ENCODE results near the gene UBE2E2. TPM values are rescaled to one million over a fixed set of nuclear protein-coding genes. Genes with fewer than 3 reads are reported as not detected.

Gene UBE2E2
- total and polyA plus RNA-seq, 12 donors: 19.5 to 63.8 (median 52.2) TPM

- Histone ChIP-seq H3K4me1 (peaks cover 0 to 19% (median 6%) of the 10 kb centered on the region in 9 donors), H3K4me3 (no peak overlapping the region), H3K27ac (no peak overlapping the region), H3K27me3 (no peaks in the 10 kb centered on the region), H3K36me3 (no peaks in the 10 kb centered on the region), H3K9me3 (peaks cover 0 to 9% (median 0%) of the 10 kb centered on the region in 11 donors)
- no peak for ATAC-seq
- intact Hi-C loops (cut with DNase I): no loop called here
- 54 to 57% methylated on average over 3 of the region's 3 CpGs for WGBS, 2 donors
- TF ChIP-seq CTCF (IDR thresholded peaks at IDR 0.05): no peak
- no peak for DNase-seq
Measured at GRCh38 chr3:23431764-23432163, 228.6 kb downstream of the UBE2E2 start.

- intact Hi-C loops (cut with DNase I): no loop called here
- H3K9me3 ChIP-seq: no peaks in the 10 kb centered on the region
- 92 to 97% methylated on average over 2 of the region's 2 CpGs for WGBS, 2 donors
- H3K36me3 ChIP-seq: no peaks in the 10 kb centered on the region
- H3K27me3 ChIP-seq: no peaks in the 10 kb centered on the region
- peaks cover 0 to 43% (median 9%) of the 10 kb centered on the region in 9 donors for H3K4me1 ChIP-seq
- ATAC-seq (peak in 1 of 8 donors; percentile 13), DNase-seq (no peak)
- no peak overlapping the region for H3K4me3 ChIP-seq
- H3K27ac ChIP-seq: no peak overlapping the region
- no peak for TF ChIP-seq CTCF (IDR thresholded peaks at IDR 0.05)
Measured at GRCh38 chr3:23435318-23435717, 232.2 kb downstream of the UBE2E2 start.

GRCh38 chr3:23435904-23436303, 232.8 kb downstream of the UBE2E2 start:
- H3K4me3 ChIP-seq: no peak overlapping the region
- peaks cover 0 to 40% (median 9%) of the 10 kb centered on the region in 9 donors for H3K4me1 ChIP-seq
- no peak overlapping the region for H3K27ac ChIP-seq
- H3K27me3 ChIP-seq: no peaks in the 10 kb centered on the region
- intact Hi-C loops (cut with DNase I): no loop called here
- no peak for DNase-seq
- H3K36me3 ChIP-seq: no peaks in the 10 kb centered on the region
- WGBS, 2 donors: 99 to 100% methylated on average over 9 of the region's 9 CpGs
- no peak for ATAC-seq
- no peak for TF ChIP-seq CTCF (IDR thresholded peaks at IDR 0.05)
- no peaks in the 10 kb centered on the region for H3K9me3 ChIP-seq

- Histone ChIP-seq H3K27ac (no peak overlapping the region), H3K9me3 (no peaks in the 10 kb centered on the region), H3K36me3 (no peaks in the 10 kb centered on the region), H3K4me3 (no peak overlapping the region), H3K4me1 (peaks cover 0 to 30% (median 2%) of the 10 kb centered on the region in 9 donors), H3K27me3 (no peaks in the 10 kb centered on the region)
- DNase-seq: no peak
- WGBS, 2 donors: 89 to 91% methylated on average over 7 of the region's 7 CpGs
- ATAC-seq: no peak
- intact Hi-C loops (cut with DNase I): loop anchor here in 1 of 10 donors (2.0 kb wide), 1 partner anchor 31 kb away; no protein-coding TSS in a partner anchor
- no peak for TF ChIP-seq CTCF (IDR thresholded peaks at IDR 0.05)
Measured at GRCh38 chr3:23437484-23438145, 234.5 kb downstream of the UBE2E2 start.
